ENCODE measurements around the gene HSPB6. TPM values are rescaled to one million over a fixed set of nuclear protein-coding genes. Genes with fewer than 3 reads are reported as not detected.

HSPB6 gene
- polyA plus RNA-seq, 6 donors from 2014 or later: not detected

- no peaks in the 10 kb centered on the region for H3K27me3 Mint-ChIP-seq
- peak overlapping the region in 1 of 6 donors; percentile 63 for H3K27ac Mint-ChIP-seq
- H3K4me1 Mint-ChIP-seq: peaks cover 3 to 10% (median 5%) of the 10 kb centered on the region in 3 donors
- peak overlapping the region in 1 of 8 donors; percentile 34 for H3K4me3 Mint-ChIP-seq
- H3K36me3 Mint-ChIP-seq: no peaks in the 10 kb centered on the region
- H3K9me3 Mint-ChIP-seq: no peaks in the 10 kb centered on the region
- ATAC-seq (ENCODE audit: low read depth in 2 of 2): no peak
- no peak for DNase-seq
Observed at GRCh38 chr19:35768082-35768421, 11.2 kb upstream of the HSPB6 start.

- Mint-ChIP-seq H3K4me1 (peaks cover 3 to 10% (median 5%) of the 10 kb centered on the region in 3 donors), H3K27ac (peak overlapping the region in 1 of 6 donors; percentile 63), H3K36me3 (no peaks in the 10 kb centered on the region), H3K27me3 (no peaks in the 10 kb centered on the region), H3K4me3 (peak overlapping the region in 1 of 8 donors; percentile 34), H3K9me3 (no peaks in the 10 kb centered on the region)
- DNase-seq: no peak
- peak in 1 of 2 donors; percentile 79 for ATAC-seq (ENCODE audit: low read depth in 2 of 2)
Observed at GRCh38 chr19:35767288-35768081, 10.7 kb upstream of the HSPB6 start.

- no peak for DNase-seq
- Mint-ChIP-seq H3K4me3 (no peak overlapping the region), H3K27ac (peak overlapping the region in 1 of 6 donors; percentile 63), H3K36me3 (no peaks in the 10 kb centered on the region), H3K27me3 (no peaks in the 10 kb centered on the region), H3K9me3 (no peaks in the 10 kb centered on the region), H3K4me1 (peaks cover 5 to 10% (median 6%) of the 10 kb centered on the region in 3 donors)
- no peak for ATAC-seq (ENCODE audit: low read depth in 2 of 2)
Observed at GRCh38 chr19:35766571-35767104, 9.8 kb upstream of the HSPB6 start.

GRCh38 chr19:35764432-35765315 is 7.8 kb upstream of the HSPB6 start:
- Mint-ChIP-seq H3K36me3 (no peaks in the 10 kb centered on the region), H3K4me3 (no peak overlapping the region), H3K9me3 (no peaks in the 10 kb centered on the region), H3K4me1 (peaks cover 6 to 11% (median 7%) of the 10 kb centered on the region in 3 donors), H3K27me3 (no peaks in the 10 kb centered on the region), H3K27ac (no peak overlapping the region)
- DNase-seq (no peak), ATAC-seq (ENCODE audit: low read depth in 2 of 2) (no peak)

GRCh38 chr19:35760711-35761349 is 4.0 kb upstream of the HSPB6 start:
- H3K27ac Mint-ChIP-seq: no peak overlapping the region
- ATAC-seq (ENCODE audit: low read depth in 2 of 2) (no peak), DNase-seq (no peak)
- H3K4me1 Mint-ChIP-seq: peaks cover 21 to 35% (median 31%) of the 10 kb centered on the region in 3 donors
- peaks cover 4 to 14% (median 8%) of the 10 kb centered on the region in 3 donors for H3K27me3 Mint-ChIP-seq
- peak overlapping the region in 1 of 8 donors; percentile 95 for H3K4me3 Mint-ChIP-seq
- H3K36me3 Mint-ChIP-seq: no peaks in the 10 kb centered on the region
- H3K9me3 Mint-ChIP-seq: no peaks in the 10 kb centered on the region

- peak overlapping the region; percentile 13 to 95 (median 82) for H3K4me3 Mint-ChIP-seq
- ATAC-seq (ENCODE audit: low read depth in 2 of 2) (no peak), DNase-seq (no peak)
- no peaks in the 10 kb centered on the region for H3K9me3 Mint-ChIP-seq
- peak overlapping the region in 1 of 6 donors; percentile 65 for H3K27ac Mint-ChIP-seq
- peaks cover 0 to 7% of the 10 kb centered on the region in 2 donors for H3K36me3 Mint-ChIP-seq
- peaks cover 28 to 37% (median 37%) of the 10 kb centered on the region in 3 donors for H3K4me1 Mint-ChIP-seq
- peaks cover 9 to 21% (median 16%) of the 10 kb centered on the region in 3 donors for H3K27me3 Mint-ChIP-seq
Observed at GRCh38 chr19:35759697-35760096, 2.9 kb upstream of the HSPB6 start.

GRCh38 chr19:35757749-35758608 is 1.1 kb upstream of the HSPB6 start, which contains the start of gene PROSER3:
TSS of gene PROSER3 (plus strand) at chr19:35758176. CDS start at chr19:35758216, 40 bp downstream.
- peak within 1 kb of the TSS; percentile 89 to 100 (median 98) for H3K4me3 Mint-ChIP-seq
- H3K27ac Mint-ChIP-seq: peak within 1 kb of the TSS; percentile 93 to 98 (median 97)
- ATAC-seq (ENCODE audit: low read depth in 2 of 2) (peak; percentile 92 to 96), DNase-seq (peak; percentile 99)
- peaks cover 37% of the 10 kb centered on the region in 3 donors for H3K4me1 Mint-ChIP-seq
- peaks cover 9 to 30% (median 25%) of the 10 kb centered on the region in 3 donors for H3K27me3 Mint-ChIP-seq
- no peaks in the 10 kb centered on the region for H3K9me3 Mint-ChIP-seq
- H3K36me3 Mint-ChIP-seq: peaks cover 0 to 24% of the 10 kb centered on the region in 2 donors

GRCh38 chr19:35757231-35757748 is 461 bp upstream of the HSPB6 start:
- H3K4me3 Mint-ChIP-seq: peak overlapping the region; percentile 89 to 100 (median 98)
- H3K27ac Mint-ChIP-seq: peak overlapping the region in 4 of 6 donors; percentile 73 to 97 (median 95)
- peaks cover 37% of the 10 kb centered on the region in 3 donors for H3K4me1 Mint-ChIP-seq
- peaks cover 0 to 25% of the 10 kb centered on the region in 2 donors for H3K36me3 Mint-ChIP-seq
- DNase-seq (no peak), ATAC-seq (ENCODE audit: low read depth in 2 of 2) (no peak)
- peaks cover 9 to 30% (median 25%) of the 10 kb centered on the region in 3 donors for H3K27me3 Mint-ChIP-seq
- H3K9me3 Mint-ChIP-seq: no peaks in the 10 kb centered on the region

GRCh38 chr19:35755550-35756376 is 1.1 kb downstream of the HSPB6 start:
- H3K9me3 Mint-ChIP-seq: no peaks in the 10 kb centered on the region
- no peak overlapping the region for H3K27ac Mint-ChIP-seq
- H3K4me1 Mint-ChIP-seq: peaks cover 33 to 37% (median 37%) of the 10 kb centered on the region in 3 donors
- peak overlapping the region in 7 of 8 donors; percentile 47 to 89 (median 68) for H3K4me3 Mint-ChIP-seq
- H3K27me3 Mint-ChIP-seq: peaks cover 9 to 30% (median 25%) of the 10 kb centered on the region in 3 donors
- DNase-seq (peak; percentile 45), ATAC-seq (ENCODE audit: low read depth in 2 of 2) (no peak)
- peaks cover 0 to 25% of the 10 kb centered on the region in 2 donors for H3K36me3 Mint-ChIP-seq

- ATAC-seq (ENCODE audit: low read depth in 2 of 2): no peak
- Mint-ChIP-seq H3K27ac (no peak overlapping the region), H3K9me3 (no peaks in the 10 kb centered on the region), H3K4me3 (peak overlapping the region in 6 of 8 donors; percentile 24 to 72 (median 58)), H3K4me1 (peaks cover 35 to 38% (median 37%) of the 10 kb centered on the region in 3 donors), H3K27me3 (peaks cover 9 to 30% (median 25%) of the 10 kb centered on the region in 3 donors), H3K36me3 (peaks cover 0 to 25% of the 10 kb centered on the region in 2 donors)
- no peak for DNase-seq
Observed at GRCh38 chr19:35755131-35755549, 1.7 kb downstream of the HSPB6 start.

Measured in naive B cell (primary cell).